ENCODE data around the gene CIRBP.

DNA sequence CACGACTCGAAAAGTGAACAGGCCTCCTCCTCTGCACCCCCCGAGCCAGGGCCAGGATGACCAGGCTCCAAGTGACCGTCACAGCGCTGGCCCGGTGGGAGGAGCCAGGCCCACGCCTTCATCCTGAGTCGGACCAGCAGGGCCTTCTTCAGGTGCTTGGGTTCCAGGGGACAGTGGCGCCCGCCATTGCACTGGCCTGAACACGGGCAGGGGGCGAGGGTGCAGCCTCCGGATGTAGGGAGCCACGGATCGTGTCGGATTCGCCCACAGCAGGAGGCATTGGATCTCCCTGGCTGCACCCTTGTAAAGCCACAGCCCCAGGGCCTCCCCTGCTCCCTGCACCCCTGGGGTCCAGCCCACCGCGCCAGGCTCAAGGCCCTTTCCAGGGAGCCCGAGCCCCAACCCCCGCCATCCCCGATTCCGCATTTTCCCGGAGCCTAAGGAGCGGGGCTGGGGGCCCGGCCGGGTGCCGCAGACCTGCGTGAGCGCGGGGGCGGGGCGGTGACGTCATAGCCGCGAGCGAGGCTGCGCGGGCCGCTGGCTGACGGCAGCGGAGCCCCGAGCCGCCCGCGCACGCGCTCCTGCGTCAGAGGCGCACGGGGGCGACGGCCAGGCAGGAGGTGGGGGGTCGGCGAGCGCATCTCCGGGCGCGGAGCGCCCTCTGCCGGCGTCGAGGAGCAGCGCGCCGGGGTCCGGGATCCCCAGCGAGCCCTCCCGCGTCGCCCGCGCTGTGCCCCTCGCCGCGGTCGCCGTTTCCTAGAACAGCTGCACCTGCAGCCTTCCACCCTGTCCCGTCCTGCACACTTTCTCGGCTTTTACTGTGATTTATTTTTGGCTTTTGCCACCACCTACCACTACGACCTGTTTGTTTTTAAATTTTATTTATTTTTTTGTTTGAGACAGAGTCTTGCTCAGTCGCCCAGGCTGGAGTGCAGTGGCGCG is 29.1 kb upstream of the CIRBP start:
- TF ChIP-seq FOXM1 (IDR thresholded peaks at IDR 0.05; ENCODE audit: borderline replicate concordance) = peak; percentile 85; the same call in 1 of the 2 replicates
- TF ChIP-seq CTBP1 (IDR thresholded peaks at IDR 0.05; ENCODE audit: borderline replicate concordance) = no peak
- TF ChIP-seq HDGF (IDR thresholded peaks at IDR 0.05; ENCODE audit: borderline replicate concordance) = no peak
- no peak for TF ChIP-seq FOXK2 (IDR thresholded peaks at IDR 0.05)
- TF ChIP-seq NFRKB (IDR thresholded peaks at IDR 0.05) = no peak
- no peak for TF ChIP-seq FOXA1 (IDR thresholded peaks at IDR 0.05)

All from HEK293T (cell line).